Ovary (tissue), 3 donors: Measurements from ENCODE around the gene TADA2A.

Experiments
- CTCF ChIP-seq, 3 donors: fragments of 450-650 bp in 2 of 3; fragments of 200-600 bp in 1 of 3; IDR thresholded peaks; one replicate each; pipeline versions ENCODE4 v1.5.1 to v1.8.0; 2016 to 2022; ENCODE audit warnings: antibody characterized with exemption in 3 of 3, mild to moderate bottlenecking in 1 of 3
- EP300 ChIP-seq: sonication (generic); formaldehyde crosslinking; IDR thresholded peaks from one replicate; pipeline ENCODE4 v1.6.1; 2017; ENCODE audit warnings: antibody characterized with exemption
- donor health status: DM: no; HTN: no; CAD: no.

GRCh38 chr17:37506678-37507077 is 100.0 kb downstream of the TADA2A start:
- no peak for TF ChIP-seq CTCF (IDR thresholded peaks at IDR 0.05)
- no peak for TF ChIP-seq EP300
